Heart left ventricle (tissue), 16 donors: ENCODE measurements around the gene PRIMA1. TPM values are rescaled to one million over a fixed set of nuclear protein-coding genes. Genes with fewer than 3 reads are reported as not detected.
A peak's percentile ranks its signal among the peaks of the same experiment; 100 is the strongest.

Experiments used
- ATAC-seq, 4 donors: fragments of 200-7000 bp; cut with Tn5 transposase; one replicate each; pipeline ENCODE4 v1.9.1; 2020 to 2022; ENCODE audit warnings: moderate library complexity in 4 of 4, mild to moderate bottlenecking in 3 of 4, moderate number of reproducible peaks in 1 of 4
- DNase-seq, 5 donors: peaks; one replicate each; pipeline ENCODE4 v3.0.0-alpha.2; 2020
- H3K27ac ChIP-seq, 12 donors: fragments of 200-600 bp; sonication (generic) in 4 of 12; one replicate each; pipeline versions ENCODE4 v1.5.0 to v1.8.0; 2016 to 2022; ENCODE audit warnings: mild to moderate bottlenecking in 2 of 12
- H3K27me3 ChIP-seq, 9 donors: fragments of 200-600 bp; sonication (generic) in 2 of 9; one replicate each; pipeline versions ENCODE4 v1.5.1 to v1.8.0; 2016 to 2022; ENCODE audit warnings: mild to moderate bottlenecking in 3 of 9
- H3K36me3 ChIP-seq, 9 donors: fragments of 200-600 bp; sonication (generic) in 2 of 9; one replicate each; pipeline versions ENCODE4 v1.5.0 to v1.8.0; 2018 to 2022; ENCODE audit warnings: mild to moderate bottlenecking in 2 of 9
- H3K4me1 ChIP-seq, 12 donors: fragments of 200-600 bp; sonication (generic) in 4 of 12; one replicate each; pipeline versions ENCODE4 v1.5.0 to v1.8.0; 2016 to 2022; ENCODE audit warnings: mild to moderate bottlenecking in 3 of 12
- H3K4me3 ChIP-seq, 12 donors: fragments of 200-600 bp; sonication (generic) in 4 of 12; one replicate each; pipeline versions ENCODE4 v1.5.0 to v1.8.0; 2017 to 2022; ENCODE audit warnings: mild to moderate bottlenecking in 9 of 12, moderate library complexity in 4 of 12
- H3K9me3 ChIP-seq, 12 donors: fragments of 200-600 bp; sonication (generic) in 4 of 12; one replicate each; pipeline versions ENCODE4 v1.5.0 to v1.8.0; 2016 to 2022; ENCODE audit warnings: mild to moderate bottlenecking in 1 of 12
- POLR2A ChIP-seq, 2 donors: fragments of 450-650 bp; IDR thresholded peaks; one replicate each; pipeline ENCODE4 v1.6.1; 2017; ENCODE audit warnings: antibody characterized with exemption in 2 of 2, mild to moderate bottlenecking in 2 of 2, moderate library complexity in 2 of 2
- WGBS, 4 donors: extraction: QIAGEN DNeasy Blood & Tissue Kit in 2 of 4; methylation state at CpG; one replicate each; pipeline versions ENCODE4 v1.1.5 to v1.1.7; 2013 to 2018; 5-methylcytosine and 5-hydroxymethylcytosine counted together
- intact Hi-C, 10 donors: fragments of 100-400 bp; cut with DNase I; formaldehyde crosslinking; loops; one replicate each; pipeline versions ENCODE4 v1.11.1 to v1.14.2; 2022
- polyA plus RNA-seq, 2 donors: library from polyadenylated mRNA; stranded (reverse); fragments of 200-250 nt; gene quantifications; one replicate each; pipeline ENCODE4 v1.2.3, GENCODE V29; 2013
- total RNA-seq, 9 donors: library from RNA; depleted of rRNA in 2 of 9; stranded (reverse); fragments of >200 nt in 2 of 9; fragmentation: NEBNext Ultra II Directional in 3 of 9; extraction: Animal tissue kit (Norgen Biotek cat#: 25700) in 3 of 9; gene quantifications; one replicate each; pipeline versions ENCODE4 v1.1.0 to v1.2.4, GENCODE V29; 2016 to 2023
- TF ChIP-seq, protein P1 (sequence below), 12 donors: fragments of 200-600 bp; sonication (generic) in 4 of 12; IDR thresholded peaks; one replicate each; pipeline versions ENCODE4 v1.5.0 to v1.8.0; 2018 to 2022; ENCODE audit warnings: antibody characterized with exemption in 12 of 12, mild to moderate bottlenecking in 5 of 12
- donor health status: ischemic (EF 13 %, LVEDD 7.1; RV severe dilation, severe dysfunction).
- donor health status: healthy with polysubstance abuse.
- donor health status: DM: no; HTN: yes; CAD: no.
- donor health status: DM: no; HTN: no; CAD: no.
- donor health status: ischemic (EF 25% LVEDD 6.9; RV normal size, moderate dysfunction).
- donor health status: ischemic (EF 25% LVEDD 5.7; RV mildly dilated, moderate dysfunction).
- donor health status: healthy.
- donor health status: DM: yes; HTN: yes; CAD: no.
- donor health status: ischemic (EF 35%, LVEDD 5.7; RV mildly dilated, moderate dysfunction).
- donor health status: nonischemic (EF 11% LVEDD 7.7; RV severe dilation, severe dysfunction).
- donor health status: DM: yes; HTN: yes; CAD: no.
- donor health status: PGD.
- donor health status: ischemic (EF 29% LVEDD 5.4; RV normal size, mild dysfunction).
- donor health status: nonischemic (EF 23%, LVEDD 6.1; RV moderate dilation, normal function).

PRIMA1 gene
- total and polyA plus RNA-seq, 11 donors = 1.4 to 27.5 (median 5.0) TPM

DNA sequence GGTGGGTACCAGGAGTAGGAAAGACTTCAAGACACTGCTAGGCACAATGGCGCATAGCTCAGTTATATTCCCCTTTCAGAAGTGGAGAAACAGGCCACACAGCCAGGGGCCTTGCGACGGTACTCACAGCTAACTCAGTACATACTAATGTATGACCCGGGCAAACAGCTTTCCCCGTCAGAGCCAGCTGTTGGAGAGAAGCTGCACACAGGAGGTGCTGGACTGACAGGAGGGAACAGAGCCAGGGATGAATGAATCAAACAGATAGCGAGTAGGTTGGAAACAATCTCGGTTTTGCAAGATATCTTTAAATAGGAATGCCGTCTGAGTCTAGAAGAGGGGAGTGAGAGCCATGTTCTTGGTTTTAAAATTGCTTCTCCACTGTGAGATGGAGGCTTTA lies 45.5 kb downstream of the PRIMA1 start:
- peaks cover 0 to 30% (median 12%) of the 10 kb centered on the region in 12 donors for H3K4me1 ChIP-seq
- TF ChIP-seq, protein P1, sequence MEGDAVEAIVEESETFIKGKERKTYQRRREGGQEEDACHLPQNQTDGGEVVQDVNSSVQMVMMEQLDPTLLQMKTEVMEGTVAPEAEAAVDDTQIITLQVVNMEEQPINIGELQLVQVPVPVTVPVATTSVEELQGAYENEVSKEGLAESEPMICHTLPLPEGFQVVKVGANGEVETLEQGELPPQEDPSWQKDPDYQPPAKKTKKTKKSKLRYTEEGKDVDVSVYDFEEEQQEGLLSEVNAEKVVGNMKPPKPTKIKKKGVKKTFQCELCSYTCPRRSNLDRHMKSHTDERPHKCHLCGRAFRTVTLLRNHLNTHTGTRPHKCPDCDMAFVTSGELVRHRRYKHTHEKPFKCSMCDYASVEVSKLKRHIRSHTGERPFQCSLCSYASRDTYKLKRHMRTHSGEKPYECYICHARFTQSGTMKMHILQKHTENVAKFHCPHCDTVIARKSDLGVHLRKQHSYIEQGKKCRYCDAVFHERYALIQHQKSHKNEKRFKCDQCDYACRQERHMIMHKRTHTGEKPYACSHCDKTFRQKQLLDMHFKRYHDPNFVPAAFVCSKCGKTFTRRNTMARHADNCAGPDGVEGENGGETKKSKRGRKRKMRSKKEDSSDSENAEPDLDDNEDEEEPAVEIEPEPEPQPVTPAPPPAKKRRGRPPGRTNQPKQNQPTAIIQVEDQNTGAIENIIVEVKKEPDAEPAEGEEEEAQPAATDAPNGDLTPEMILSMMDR (IDR thresholded peaks at IDR 0.05) = no peak
- no peak for TF ChIP-seq POLR2A (IDR thresholded peaks at IDR 0.05)
- peak in 4 of 5 donors; percentile 46 to 86 (median 54) for DNase-seq

GRCh38 chr14:93741556-93742230 lies 46.6 kb downstream of the PRIMA1 start:
- TF ChIP-seq POLR2A (IDR thresholded peaks at IDR 0.05) = no peak
- TF ChIP-seq, protein P1 (IDR thresholded peaks at IDR 0.05) = no peak
- WGBS, 4 donors = 85 to 91% (median 87%) methylated on average over 12 of the region's 12 CpGs
- Histone ChIP-seq H3K27me3 (no peaks in the 10 kb centered on the region), H3K4me1 (peaks cover 0 to 25% (median 12%) of the 10 kb centered on the region in 12 donors), H3K27ac (peak overlapping the region in 3 of 12 donors; percentile 9 to 86 (median 81)), H3K9me3 (no peaks in the 10 kb centered on the region), H3K4me3 (no peak overlapping the region), H3K36me3 (no peaks in the 10 kb centered on the region)
- intact Hi-C loops = loop anchor here in 3 of 10 donors (2.0 to 5.0 kb wide), 3 partner anchors 41 to 47 kb away; partner anchors contain the start of gene PRIMA1 (in 2 of the 3)
- DNase-seq = no peak
- no peak for ATAC-seq

More for the DNA sequence above, 45.5 kb downstream of the PRIMA1 start:
- H3K27me3 ChIP-seq = no peaks in the 10 kb centered on the region
- intact Hi-C loops = loop anchor here in 3 of 10 donors (2.0 to 5.0 kb wide), 3 partner anchors 40 to 46 kb away; partner anchors contain the start of gene PRIMA1 (in 2 of the 3)
- ATAC-seq = peak; percentile 83 to 93 (median 88)
- peak overlapping the region; percentile 6 to 86 (median 63) for H3K27ac ChIP-seq
- no peaks in the 10 kb centered on the region for H3K36me3 ChIP-seq
- H3K4me3 ChIP-seq = no peak overlapping the region
- WGBS, 4 donors = 27 to 40% (median 31%) methylated on average over 8 of the region's 8 CpGs
- H3K9me3 ChIP-seq = no peaks in the 10 kb centered on the region

- TF ChIP-seq, protein P1 (IDR thresholded peaks at IDR 0.05) = no peak
- no peak for TF ChIP-seq POLR2A (IDR thresholded peaks at IDR 0.05)
- intact Hi-C loops = loop anchor here in 3 of 10 donors (2.0 to 5.0 kb wide), 2 partner anchors 50 to 51 kb away; partner anchors contain the start of gene PRIMA1 (in 3 of the 3)
- no peak for ATAC-seq
- Histone ChIP-seq H3K27ac (no peak overlapping the region), H3K27me3 (no peaks in the 10 kb centered on the region), H3K9me3 (no peaks in the 10 kb centered on the region), H3K4me1 (peaks cover 0 to 9% (median 4%) of the 10 kb centered on the region in 12 donors), H3K4me3 (no peak overlapping the region), H3K36me3 (no peaks in the 10 kb centered on the region)
- DNase-seq = peak in 1 of 5 donors; percentile 16
- WGBS, 4 donors = 67 to 80% (median 73%) methylated on average over 7 to 11 of the region's 11 CpGs
These were observed 50.7 kb downstream of the PRIMA1 start for GRCh38 chr14:93737634-93738033.

DNA sequence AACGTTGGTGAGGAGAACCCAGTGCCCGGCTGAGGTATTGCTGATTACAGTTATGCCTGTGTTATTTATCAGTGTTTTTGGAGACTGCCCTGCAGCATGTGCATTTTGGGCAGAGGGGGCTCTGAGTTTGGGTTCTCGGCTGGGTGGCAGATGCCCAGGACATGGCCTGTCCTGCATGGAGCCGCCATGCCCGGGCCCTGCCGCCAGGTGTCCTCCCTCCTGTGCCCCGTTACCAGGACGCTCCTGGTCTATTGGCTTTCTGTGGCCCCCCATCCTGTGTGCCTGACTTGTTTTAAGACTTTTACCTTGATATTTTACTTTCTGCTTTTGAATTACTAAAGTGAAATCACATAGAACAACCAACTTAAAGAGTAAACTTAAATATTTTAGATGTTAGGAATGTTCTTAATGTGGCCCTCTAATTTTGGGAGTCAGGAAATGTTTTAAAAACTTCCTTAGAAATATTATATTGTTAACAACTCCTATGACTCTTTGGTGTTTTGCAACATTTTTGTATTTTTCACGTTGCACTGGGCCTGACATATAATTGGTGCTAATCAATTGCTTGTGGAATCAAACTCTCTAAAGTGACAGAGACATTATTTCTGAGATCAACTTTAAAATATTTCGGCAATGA lies 51.8 kb downstream of the PRIMA1 start:
- no peaks in the 10 kb centered on the region for H3K4me1 ChIP-seq
- 70 to 75% (median 71%) methylated on average over 10 of the region's 10 CpGs for WGBS, 4 donors
- DNase-seq (peak in 2 of 5 donors; percentile 29 to 57), ATAC-seq (peak in 2 of 4 donors; percentile 44 to 64)
- no peaks in the 10 kb centered on the region for H3K36me3 ChIP-seq
- intact Hi-C loops = loop anchor here in 4 of 10 donors (1.0 to 5.0 kb wide), 3 partner anchors 51 to 53 kb away; partner anchors contain the start of gene PRIMA1 (in 3 of the 4)
- H3K27ac ChIP-seq = no peak overlapping the region
- no peak overlapping the region for H3K4me3 ChIP-seq
- H3K27me3 ChIP-seq = no peaks in the 10 kb centered on the region
- no peaks in the 10 kb centered on the region for H3K9me3 ChIP-seq
- TF ChIP-seq, protein P1 (IDR thresholded peaks at IDR 0.05) = peak in 10 of 12 donors; percentile 16 to 48 (median 37)
- no peak for TF ChIP-seq POLR2A (IDR thresholded peaks at IDR 0.05)
